ENCODE data around the gene AOC1. TPM values are rescaled to one million over a fixed set of nuclear protein-coding genes. Genes with fewer than 3 reads are reported as not detected.
"Not testable (repeated sequence)": the region's sequence is repeated elsewhere in the genome, so short reads cannot be mapped to it uniquely, and the experiment has no call there.

AOC1 gene
- total and polyA plus RNA-seq, 9 donors = 0.26 to 0.95 TPM; not detected in 7

DNA sequence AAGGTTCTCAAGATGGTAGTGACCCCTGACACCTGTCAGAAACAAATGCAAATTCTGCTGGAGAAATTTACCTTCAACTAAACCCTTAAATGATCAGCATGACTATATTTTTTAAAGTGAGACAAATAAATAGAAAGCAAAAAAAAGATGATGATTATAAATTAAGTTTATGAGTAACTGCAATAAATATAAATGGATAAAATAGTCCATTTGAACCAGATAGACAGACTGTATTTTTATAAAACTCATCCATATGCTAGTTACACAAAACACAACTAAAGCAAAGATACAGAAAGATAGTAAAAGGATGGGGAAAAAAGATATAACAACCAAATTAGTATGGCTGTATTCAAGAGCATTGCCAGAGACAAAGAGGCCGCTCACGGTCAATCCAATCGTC, 45.9 kb upstream of the AOC1 start:
- Histone ChIP-seq H3K9me3 (no peaks in the 10 kb centered on the region), H3K27me3 (no peaks in the 10 kb centered on the region), H3K4me3 (no peak overlapping the region), H3K36me3 (no peaks in the 10 kb centered on the region), H3K4me1 (ENCODE audit: insufficient read depth) (no peaks in the 10 kb centered on the region), H3K27ac (no peak overlapping the region)
- TF ChIP-seq, protein P1, sequence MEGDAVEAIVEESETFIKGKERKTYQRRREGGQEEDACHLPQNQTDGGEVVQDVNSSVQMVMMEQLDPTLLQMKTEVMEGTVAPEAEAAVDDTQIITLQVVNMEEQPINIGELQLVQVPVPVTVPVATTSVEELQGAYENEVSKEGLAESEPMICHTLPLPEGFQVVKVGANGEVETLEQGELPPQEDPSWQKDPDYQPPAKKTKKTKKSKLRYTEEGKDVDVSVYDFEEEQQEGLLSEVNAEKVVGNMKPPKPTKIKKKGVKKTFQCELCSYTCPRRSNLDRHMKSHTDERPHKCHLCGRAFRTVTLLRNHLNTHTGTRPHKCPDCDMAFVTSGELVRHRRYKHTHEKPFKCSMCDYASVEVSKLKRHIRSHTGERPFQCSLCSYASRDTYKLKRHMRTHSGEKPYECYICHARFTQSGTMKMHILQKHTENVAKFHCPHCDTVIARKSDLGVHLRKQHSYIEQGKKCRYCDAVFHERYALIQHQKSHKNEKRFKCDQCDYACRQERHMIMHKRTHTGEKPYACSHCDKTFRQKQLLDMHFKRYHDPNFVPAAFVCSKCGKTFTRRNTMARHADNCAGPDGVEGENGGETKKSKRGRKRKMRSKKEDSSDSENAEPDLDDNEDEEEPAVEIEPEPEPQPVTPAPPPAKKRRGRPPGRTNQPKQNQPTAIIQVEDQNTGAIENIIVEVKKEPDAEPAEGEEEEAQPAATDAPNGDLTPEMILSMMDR (IDR thresholded peaks at IDR 0.05) = no peak
- TF ChIP-seq POLR2A (IDR thresholded peaks at IDR 0.05) (no peak), EP300 (IDR thresholded peaks at IDR 0.05) (no peak)
- 95 to 98% (median 97%) methylated on average over 3 of the region's 3 CpGs for WGBS, 3 donors
- intact Hi-C loops (cut with DNase I) = no loop called here
- no peak for DNase-seq

DNA sequence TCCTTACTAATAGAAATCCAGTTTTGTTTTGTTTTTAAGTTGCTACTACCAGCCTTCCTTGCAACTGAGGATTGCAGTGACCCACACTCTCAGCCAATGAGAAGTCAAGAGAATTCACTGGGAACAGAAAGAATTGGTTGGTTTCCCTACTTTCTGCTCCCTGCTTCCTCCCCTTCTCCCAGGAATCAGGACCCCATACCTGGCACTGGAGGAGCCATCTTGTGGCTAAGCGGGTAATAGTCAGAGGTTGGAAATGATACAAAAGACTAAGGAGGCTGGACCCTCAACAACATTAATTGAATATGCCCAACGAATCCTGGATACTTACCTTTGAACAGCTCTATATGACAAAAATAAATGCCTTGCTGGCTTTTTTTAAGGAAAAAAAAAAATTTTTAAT, 45.5 kb upstream of the AOC1 start:
- WGBS, 3 donors = 63 to 88% (median 82%) methylated on average over 2 of the region's 2 CpGs
- H3K27ac ChIP-seq = no peak overlapping the region
- H3K36me3 ChIP-seq = no peaks in the 10 kb centered on the region
- no peaks in the 10 kb centered on the region for H3K9me3 ChIP-seq
- no peak overlapping the region for H3K4me3 ChIP-seq
- no peaks in the 10 kb centered on the region for H3K4me1 ChIP-seq (ENCODE audit: insufficient read depth)
- TF ChIP-seq, protein P1 (IDR thresholded peaks at IDR 0.05) = no peak
- TF ChIP-seq EP300 (IDR thresholded peaks at IDR 0.05) = no peak
- TF ChIP-seq POLR2A (IDR thresholded peaks at IDR 0.05) = no peak
- intact Hi-C loops (cut with DNase I) = no loop called here
- no peaks in the 10 kb centered on the region for H3K27me3 ChIP-seq
- DNase-seq = no peak

DNA sequence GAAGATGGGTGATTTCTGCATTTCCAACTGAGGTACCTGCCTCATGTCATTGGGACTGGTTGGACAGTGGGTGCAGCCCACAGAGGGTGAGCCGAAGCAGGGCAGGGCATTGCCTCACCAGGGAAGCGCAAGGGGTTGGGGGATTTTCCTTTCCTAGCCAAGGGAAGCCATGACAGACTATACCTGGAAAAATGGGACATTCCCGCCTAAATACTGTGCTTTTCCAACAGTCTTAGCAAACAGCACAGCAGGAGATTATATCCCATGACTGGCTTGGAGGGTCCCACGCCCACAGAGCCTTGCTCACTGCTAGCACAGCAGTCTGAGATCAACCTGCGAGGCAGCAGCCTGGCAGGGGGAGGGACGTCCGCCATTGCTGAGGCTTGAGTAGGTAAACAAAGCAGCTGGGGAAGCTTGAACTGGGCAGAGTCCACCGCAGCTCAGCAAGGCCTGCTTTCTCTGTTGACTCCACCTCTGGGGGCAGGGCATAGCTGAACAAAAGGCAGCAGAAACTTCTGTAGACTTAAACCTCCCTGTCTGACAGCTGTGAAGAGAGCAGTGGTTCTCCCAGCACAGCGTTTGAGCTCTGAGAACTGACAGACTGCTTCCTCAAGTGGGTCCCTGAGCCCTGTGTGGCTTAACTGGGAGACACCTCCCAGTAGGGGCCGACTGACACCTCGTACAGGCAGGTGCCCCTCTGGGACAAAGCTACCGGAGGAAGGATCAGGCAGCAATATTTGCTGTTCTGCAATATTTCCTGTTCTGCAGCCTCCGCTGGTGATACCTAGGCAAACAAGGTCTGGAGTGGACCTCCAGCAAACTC, 44.5 kb upstream of the AOC1 start:
- intact Hi-C loops (cut with DNase I); H3K27me3 ChIP-seq: not testable (repeated sequence)

DNA sequence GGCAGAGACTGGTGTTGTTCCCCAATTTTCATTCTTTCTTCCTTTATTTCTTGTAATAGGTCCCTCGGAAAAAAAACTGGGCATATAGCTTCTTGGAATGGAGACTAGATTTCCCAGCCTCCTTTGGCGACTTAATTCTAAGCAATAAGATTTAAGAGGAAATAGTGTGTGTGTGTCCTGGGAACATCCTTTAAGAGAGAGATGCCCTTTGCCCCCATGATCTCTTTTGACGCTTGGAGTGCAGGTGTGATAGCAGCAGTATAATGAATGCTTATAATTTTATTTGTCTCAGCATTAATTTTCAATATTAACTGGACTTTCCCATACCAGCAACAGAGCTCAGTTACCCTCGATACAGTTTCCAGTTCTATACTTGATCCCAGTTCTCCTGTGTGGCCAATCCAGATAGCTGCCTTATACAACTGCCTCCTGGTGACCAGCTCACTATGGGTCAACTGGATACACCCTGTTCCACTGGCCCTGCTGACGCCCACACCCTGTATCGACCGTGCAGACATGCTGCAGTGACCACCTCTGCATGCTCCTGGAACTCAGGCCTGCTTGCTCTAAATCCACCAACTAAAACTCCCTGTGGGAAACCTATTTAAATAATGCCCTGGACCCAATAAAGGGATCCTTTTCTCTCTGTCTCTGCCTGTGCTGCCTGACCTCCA, 37.9 kb upstream of the AOC1 start:
- no peak overlapping the region for H3K4me3 ChIP-seq
- no peaks in the 10 kb centered on the region for H3K4me1 ChIP-seq (ENCODE audit: insufficient read depth)
- no peaks in the 10 kb centered on the region for H3K36me3 ChIP-seq
- DNase-seq = no peak
- no peak overlapping the region for H3K27ac ChIP-seq
- intact Hi-C loops (cut with DNase I) = no loop called here
- WGBS, 3 donors = 76 to 78% (median 78%) methylated on average over 7 of the region's 7 CpGs
- no peaks in the 10 kb centered on the region for H3K9me3 ChIP-seq
- no peaks in the 10 kb centered on the region for H3K27me3 ChIP-seq
- TF ChIP-seq EP300 (IDR thresholded peaks at IDR 0.05) (no peak), POLR2A (IDR thresholded peaks at IDR 0.05) (no peak)
- TF ChIP-seq, protein P1 (IDR thresholded peaks at IDR 0.05) = no peak

More for the DNA sequence above, 44.5 kb upstream of the AOC1 start:
- H3K4me3 ChIP-seq; H3K4me1 ChIP-seq (ENCODE audit: insufficient read depth); H3K36me3 ChIP-seq; H3K27ac ChIP-seq; H3K9me3 ChIP-seq; DNase-seq: not testable (repeated sequence)
- WGBS, 3 donors = 84 to 86% (median 85%) methylated on average over 13 of the region's 13 CpGs

DNA sequence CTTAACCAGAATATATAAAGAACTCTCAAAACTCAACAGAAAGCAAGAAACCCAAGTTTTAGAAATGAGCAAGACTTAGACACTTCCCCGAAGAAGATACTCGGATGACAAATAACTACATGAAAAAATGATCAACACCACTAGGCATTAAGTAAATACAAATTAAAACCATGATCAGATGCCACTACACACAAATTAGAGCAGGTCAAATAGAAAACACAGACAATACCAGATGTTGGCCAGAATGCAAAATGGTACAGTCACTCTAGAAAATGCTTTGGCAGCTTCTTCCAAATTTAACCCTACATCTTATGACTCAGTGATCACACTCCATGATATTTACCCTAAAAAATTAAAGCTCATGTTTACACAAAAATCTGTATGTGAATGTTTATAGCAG, 33.3 kb upstream of the AOC1 start:
- WGBS, 3 donors = 92 to 95% (median 94%) methylated on average over 2 of the region's 2 CpGs
- Histone ChIP-seq H3K27ac (no peak overlapping the region), H3K36me3 (no peaks in the 10 kb centered on the region), H3K4me1 (ENCODE audit: insufficient read depth) (no peaks in the 10 kb centered on the region), H3K4me3 (no peak overlapping the region), H3K9me3 (no peaks in the 10 kb centered on the region), H3K27me3 (no peaks in the 10 kb centered on the region)
- DNase-seq = no peak
- no peak for TF ChIP-seq EP300 (IDR thresholded peaks at IDR 0.05)
- TF ChIP-seq, protein P1 (IDR thresholded peaks at IDR 0.05) = no peak
- TF ChIP-seq POLR2A (IDR thresholded peaks at IDR 0.05) = no peak
- intact Hi-C loops (cut with DNase I) = no loop called here
